HEK293 (cell line): Measurements from ENCODE around the gene DDX47.

Source experiments
- GFI1B ChIP-seq: fragments of 450-650 bp; formaldehyde crosslinking; IDR thresholded peaks from 2 replicates; pipeline ENCODE4 v1.5.1; 2016; ENCODE audit warnings: missing biosample characterization, missing genetic modification characterization
- GLI4 ChIP-seq: fragments of 450-650 bp; formaldehyde crosslinking; IDR thresholded peaks from 2 replicates; pipeline ENCODE4 v1.5.1; 2016; ENCODE audit warnings: missing biosample characterization, missing genetic modification characterization
- KLF10 ChIP-seq: fragments of 450-650 bp; IDR thresholded peaks from 2 replicates; pipeline ENCODE4 v1.5.1; 2018; ENCODE audit warnings: missing biosample characterization, mild to moderate bottlenecking, missing genetic modification characterization
- RBAK ChIP-seq: fragments of 450-650 bp; formaldehyde crosslinking; IDR thresholded peaks from 2 replicates; pipeline ENCODE4 v1.5.1; 2016; ENCODE audit warnings: missing biosample characterization, missing genetic modification characterization
- SALL2 ChIP-seq: fragments of 450-650 bp; formaldehyde crosslinking; IDR thresholded peaks from 2 replicates; pipeline ENCODE4 v1.5.0; 2017; ENCODE audit warnings: missing biosample characterization, mild to moderate bottlenecking, missing genetic modification characterization, borderline replicate concordance
- SP2 ChIP-seq: fragments of 450-650 bp; formaldehyde crosslinking; IDR thresholded peaks from 2 replicates; pipeline ENCODE4 v1.5.1; 2016; ENCODE audit warnings: missing biosample characterization, missing genetic modification characterization
- SP7 ChIP-seq: fragments of 450-650 bp; formaldehyde crosslinking; IDR thresholded peaks from 2 replicates; pipeline ENCODE4 v1.5.1; 2016; ENCODE audit warnings: missing biosample characterization, missing genetic modification characterization
- ZBTB48 ChIP-seq: fragments of 450-650 bp; formaldehyde crosslinking; IDR thresholded peaks from 2 replicates; pipeline ENCODE4 v1.5.1; 2016; ENCODE audit warnings: missing biosample characterization, missing genetic modification characterization
- ZBTB8A ChIP-seq: fragments of 450-650 bp; formaldehyde crosslinking; IDR thresholded peaks from 2 replicates; pipeline ENCODE4 v1.5.1; 2016; ENCODE audit warnings: missing biosample characterization, missing genetic modification characterization
- ZNF174 ChIP-seq: fragments of 450-650 bp; formaldehyde crosslinking; IDR thresholded peaks from 2 replicates; pipeline ENCODE4 v1.5.0; 2017; ENCODE audit warnings: missing biosample characterization, mild to moderate bottlenecking, missing genetic modification characterization
- ZNF175 ChIP-seq: fragments of 450-650 bp; formaldehyde crosslinking; IDR thresholded peaks from 2 replicates; pipeline ENCODE4 v1.5.1; 2016; ENCODE audit warnings: missing biosample characterization, missing genetic modification characterization
- ZNF184 ChIP-seq: fragments of 450-650 bp; IDR thresholded peaks from 2 replicates; pipeline ENCODE4 v1.5.1; 2018; ENCODE audit warnings: missing biosample characterization, mild to moderate bottlenecking, missing genetic modification characterization
- ZNF2 ChIP-seq: fragments of 450-650 bp; formaldehyde crosslinking; IDR thresholded peaks from 2 replicates; pipeline ENCODE4 v1.5.1; 2016; ENCODE audit warnings: missing biosample characterization, missing genetic modification characterization
- ZNF239 ChIP-seq: fragments of 450-650 bp; formaldehyde crosslinking; IDR thresholded peaks from 2 replicates; pipeline ENCODE4 v1.5.1; 2016; ENCODE audit warnings: missing biosample characterization, missing genetic modification characterization
- ZNF311 ChIP-seq: fragments of 450-650 bp; formaldehyde crosslinking; IDR thresholded peaks from 2 replicates; pipeline ENCODE4 v1.5.1; 2017; ENCODE audit warnings: missing biosample characterization, missing genetic modification characterization, borderline replicate concordance
- ZNF37A ChIP-seq: fragments of 450-650 bp; IDR thresholded peaks from 2 replicates; pipeline ENCODE4 v1.5.1; 2018; ENCODE audit warnings: missing biosample characterization, missing genetic modification characterization
- ZNF404 ChIP-seq: fragments of 450-650 bp; formaldehyde crosslinking; IDR thresholded peaks from 2 replicates; pipeline ENCODE4 v1.5.1; 2017; ENCODE audit warnings: missing biosample characterization, missing genetic modification characterization
- ZNF510 ChIP-seq: fragments of 450-650 bp; formaldehyde crosslinking; IDR thresholded peaks from 2 replicates; pipeline ENCODE4 v1.5.1; 2018; ENCODE audit warnings: mild to moderate bottlenecking, missing genetic modification characterization, missing biosample characterization; ENCODE audit not compliant: insufficient replicate concordance
- ZNF548 ChIP-seq: fragments of 450-650 bp; formaldehyde crosslinking; IDR thresholded peaks from 2 replicates; pipeline ENCODE4 v1.5.1; 2016; ENCODE audit warnings: missing biosample characterization, missing genetic modification characterization
- ZNF624 ChIP-seq: fragments of 450-650 bp; formaldehyde crosslinking; IDR thresholded peaks from 2 replicates; pipeline ENCODE4 v1.5.1; 2017; ENCODE audit warnings: missing biosample characterization, missing genetic modification characterization
- ZNF670 ChIP-seq: fragments of 450-650 bp; formaldehyde crosslinking; IDR thresholded peaks from 2 replicates; pipeline ENCODE4 v1.5.1; 2016; ENCODE audit warnings: missing biosample characterization, missing genetic modification characterization, low read depth
- ZNF747 ChIP-seq: fragments of 450-650 bp; formaldehyde crosslinking; IDR thresholded peaks from 2 replicates; pipeline ENCODE4 v1.5.1; 2016; ENCODE audit warnings: missing biosample characterization, missing genetic modification characterization
- ZNF76 ChIP-seq: fragments of 450-650 bp; formaldehyde crosslinking; IDR thresholded peaks from 2 replicates; pipeline ENCODE4; 2016; ENCODE audit warnings: low read depth, missing biosample characterization, missing genetic modification characterization, borderline replicate concordance
- TF ChIP-seq, protein P1 (sequence below): fragments of 450-650 bp; formaldehyde crosslinking; IDR thresholded peaks from 2 replicates; pipeline ENCODE4 v1.5.1; 2016; ENCODE audit warnings: missing biosample characterization, missing genetic modification characterization
- TF ChIP-seq, protein P2 (sequence below): fragments of 450-650 bp; formaldehyde crosslinking; IDR thresholded peaks from 2 replicates; pipeline ENCODE4 v1.5.1; 2016; ENCODE audit warnings: missing biosample characterization, missing genetic modification characterization
- TF ChIP-seq, protein P3 (sequence below): fragments of 450-650 bp; formaldehyde crosslinking; IDR thresholded peaks from 2 replicates; pipeline ENCODE4 v1.5.1; 2016; ENCODE audit warnings: missing biosample characterization, missing genetic modification characterization
- TF ChIP-seq, protein P4 (sequence below): fragments of 450-650 bp; formaldehyde crosslinking; IDR thresholded peaks from 2 replicates; pipeline ENCODE4 v1.5.1; 2016; ENCODE audit warnings: missing biosample characterization, missing genetic modification characterization
- TF ChIP-seq, protein P5 (sequence below): fragments of 450-650 bp; formaldehyde crosslinking; IDR thresholded peaks from 2 replicates; pipeline ENCODE4 v1.5.1; 2016; ENCODE audit warnings: missing biosample characterization, missing genetic modification characterization

DDX47 gene

DNA sequence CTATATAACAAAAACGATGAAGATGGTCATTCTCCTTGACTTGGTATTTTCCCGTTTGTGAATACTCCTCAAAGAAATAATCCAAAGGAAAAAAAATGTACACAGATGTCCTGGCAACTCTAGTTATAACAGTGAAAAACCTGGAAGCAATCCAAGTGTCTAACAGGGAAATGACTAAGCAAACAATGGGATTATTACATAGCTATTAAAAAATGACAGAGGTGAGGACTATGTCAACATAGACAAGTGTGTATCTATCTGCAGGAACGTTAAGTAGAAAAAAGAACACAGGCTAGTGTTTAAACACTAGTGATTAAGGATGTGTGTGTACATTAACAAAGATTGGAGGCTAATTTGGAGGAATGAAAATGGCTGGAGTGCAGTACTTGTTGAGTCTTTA lies 33.6 kb upstream of the DDX47 start (continued):
- TF ChIP-seq ZNF747 (tag by site-specific recombination) (no peak), SALL2 (tag by site-specific recombination) (no peak), GLI4 (tag by site-specific recombination) (no peak), ZNF548 (tag by site-specific recombination) (no peak), ZNF624 (no peak), ZNF2 (tag by site-specific recombination) (peak; percentile 56; the same call in 1 of the 2 replicates), SP7 (tag by site-specific recombination) (peak; percentile 99), KLF10 (peak; percentile 50; the same call in 1 of the 2 replicates), ZNF76 (tag by site-specific recombination) (no peak), RBAK (tag by site-specific recombination) (no peak), ZNF670 (tag by site-specific recombination) (no peak), ZBTB48 (tag by site-specific recombination) (no peak), ZNF174 (tag by site-specific recombination) (no peak), ZNF404 (tag by site-specific recombination) (no peak), ZNF510 (tag by site-specific recombination) (no peak), ZBTB8A (tag by site-specific recombination) (peak; percentile 54; the same call in 1 of the 2 replicates), ZNF37A (tag by site-specific recombination) (no peak), ZNF311 (tag by site-specific recombination) (no peak), GFI1B (tag by site-specific recombination) (peak; percentile 89), ZNF184 (tag by site-specific recombination) (peak; percentile 88), ZNF175 (tag by site-specific recombination) (no peak), ZNF239 (tag by site-specific recombination) (no peak), SP2 (tag by site-specific recombination) (no peak)
- TF ChIP-seq, protein P1, sequence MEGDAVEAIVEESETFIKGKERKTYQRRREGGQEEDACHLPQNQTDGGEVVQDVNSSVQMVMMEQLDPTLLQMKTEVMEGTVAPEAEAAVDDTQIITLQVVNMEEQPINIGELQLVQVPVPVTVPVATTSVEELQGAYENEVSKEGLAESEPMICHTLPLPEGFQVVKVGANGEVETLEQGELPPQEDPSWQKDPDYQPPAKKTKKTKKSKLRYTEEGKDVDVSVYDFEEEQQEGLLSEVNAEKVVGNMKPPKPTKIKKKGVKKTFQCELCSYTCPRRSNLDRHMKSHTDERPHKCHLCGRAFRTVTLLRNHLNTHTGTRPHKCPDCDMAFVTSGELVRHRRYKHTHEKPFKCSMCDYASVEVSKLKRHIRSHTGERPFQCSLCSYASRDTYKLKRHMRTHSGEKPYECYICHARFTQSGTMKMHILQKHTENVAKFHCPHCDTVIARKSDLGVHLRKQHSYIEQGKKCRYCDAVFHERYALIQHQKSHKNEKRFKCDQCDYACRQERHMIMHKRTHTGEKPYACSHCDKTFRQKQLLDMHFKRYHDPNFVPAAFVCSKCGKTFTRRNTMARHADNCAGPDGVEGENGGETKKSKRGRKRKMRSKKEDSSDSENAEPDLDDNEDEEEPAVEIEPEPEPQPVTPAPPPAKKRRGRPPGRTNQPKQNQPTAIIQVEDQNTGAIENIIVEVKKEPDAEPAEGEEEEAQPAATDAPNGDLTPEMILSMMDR (tag by site-specific recombination), result no peak
- TF ChIP-seq, protein P2, sequence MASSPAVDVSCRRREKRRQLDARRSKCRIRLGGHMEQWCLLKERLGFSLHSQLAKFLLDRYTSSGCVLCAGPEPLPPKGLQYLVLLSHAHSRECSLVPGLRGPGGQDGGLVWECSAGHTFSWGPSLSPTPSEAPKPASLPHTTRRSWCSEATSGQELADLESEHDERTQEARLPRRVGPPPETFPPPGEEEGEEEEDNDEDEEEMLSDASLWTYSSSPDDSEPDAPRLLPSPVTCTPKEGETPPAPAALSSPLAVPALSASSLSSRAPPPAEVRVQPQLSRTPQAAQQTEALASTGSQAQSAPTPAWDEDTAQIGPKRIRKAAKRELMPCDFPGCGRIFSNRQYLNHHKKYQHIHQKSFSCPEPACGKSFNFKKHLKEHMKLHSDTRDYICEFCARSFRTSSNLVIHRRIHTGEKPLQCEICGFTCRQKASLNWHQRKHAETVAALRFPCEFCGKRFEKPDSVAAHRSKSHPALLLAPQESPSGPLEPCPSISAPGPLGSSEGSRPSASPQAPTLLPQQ (tag by site-specific recombination), result peak; percentile 75
- TF ChIP-seq, protein P3, sequence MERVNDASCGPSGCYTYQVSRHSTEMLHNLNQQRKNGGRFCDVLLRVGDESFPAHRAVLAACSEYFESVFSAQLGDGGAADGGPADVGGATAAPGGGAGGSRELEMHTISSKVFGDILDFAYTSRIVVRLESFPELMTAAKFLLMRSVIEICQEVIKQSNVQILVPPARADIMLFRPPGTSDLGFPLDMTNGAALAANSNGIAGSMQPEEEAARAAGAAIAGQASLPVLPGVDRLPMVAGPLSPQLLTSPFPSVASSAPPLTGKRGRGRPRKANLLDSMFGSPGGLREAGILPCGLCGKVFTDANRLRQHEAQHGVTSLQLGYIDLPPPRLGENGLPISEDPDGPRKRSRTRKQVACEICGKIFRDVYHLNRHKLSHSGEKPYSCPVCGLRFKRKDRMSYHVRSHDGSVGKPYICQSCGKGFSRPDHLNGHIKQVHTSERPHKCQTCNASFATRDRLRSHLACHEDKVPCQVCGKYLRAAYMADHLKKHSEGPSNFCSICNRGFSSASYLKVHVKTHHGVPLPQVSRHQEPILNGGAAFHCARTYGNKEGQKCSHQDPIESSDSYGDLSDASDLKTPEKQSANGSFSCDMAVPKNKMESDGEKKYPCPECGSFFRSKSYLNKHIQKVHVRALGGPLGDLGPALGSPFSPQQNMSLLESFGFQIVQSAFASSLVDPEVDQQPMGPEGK, result peak; percentile 36; the same call in 1 of the 2 replicates
- TF ChIP-seq, protein P4, sequence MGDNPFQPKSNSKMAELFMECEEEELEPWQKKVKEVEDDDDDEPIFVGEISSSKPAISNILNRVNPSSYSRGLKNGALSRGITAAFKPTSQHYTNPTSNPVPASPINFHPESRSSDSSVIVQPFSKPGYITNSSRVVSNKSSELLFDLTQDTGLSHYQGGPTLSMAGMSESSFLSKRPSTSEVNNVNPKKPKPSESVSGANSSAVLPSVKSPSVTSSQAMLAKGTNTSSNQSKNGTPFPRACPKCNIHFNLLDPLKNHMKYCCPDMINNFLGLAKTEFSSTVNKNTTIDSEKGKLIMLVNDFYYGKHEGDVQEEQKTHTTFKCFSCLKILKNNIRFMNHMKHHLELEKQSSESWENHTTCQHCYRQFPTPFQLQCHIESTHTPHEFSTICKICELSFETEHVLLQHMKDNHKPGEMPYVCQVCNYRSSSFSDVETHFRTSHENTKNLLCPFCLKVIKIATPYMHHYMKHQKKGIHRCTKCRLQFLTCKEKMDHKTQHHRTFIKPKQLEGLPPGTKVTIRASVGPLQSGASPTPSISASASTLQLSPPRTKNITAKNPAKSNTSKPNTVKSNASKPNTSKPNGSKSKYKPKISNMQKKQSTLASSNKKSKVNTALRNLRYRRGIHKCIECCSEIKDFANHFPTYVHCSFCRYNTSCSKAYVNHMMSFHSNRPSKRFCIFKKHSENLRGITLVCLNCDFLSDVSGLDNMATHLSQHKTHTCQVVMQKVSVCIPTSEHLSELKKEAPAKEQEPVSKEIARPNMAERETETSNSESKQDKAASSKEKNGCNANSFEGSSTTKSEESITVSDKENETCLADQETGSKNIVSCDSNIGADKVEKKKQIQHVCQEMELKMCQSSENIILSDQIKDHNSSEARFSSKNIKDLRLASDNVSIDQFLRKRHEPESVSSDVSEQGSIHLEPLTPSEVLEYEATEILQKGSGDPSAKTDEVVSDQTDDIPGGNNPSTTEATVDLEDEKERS (tag by site-specific recombination), result no peak
- TF ChIP-seq, protein P5, sequence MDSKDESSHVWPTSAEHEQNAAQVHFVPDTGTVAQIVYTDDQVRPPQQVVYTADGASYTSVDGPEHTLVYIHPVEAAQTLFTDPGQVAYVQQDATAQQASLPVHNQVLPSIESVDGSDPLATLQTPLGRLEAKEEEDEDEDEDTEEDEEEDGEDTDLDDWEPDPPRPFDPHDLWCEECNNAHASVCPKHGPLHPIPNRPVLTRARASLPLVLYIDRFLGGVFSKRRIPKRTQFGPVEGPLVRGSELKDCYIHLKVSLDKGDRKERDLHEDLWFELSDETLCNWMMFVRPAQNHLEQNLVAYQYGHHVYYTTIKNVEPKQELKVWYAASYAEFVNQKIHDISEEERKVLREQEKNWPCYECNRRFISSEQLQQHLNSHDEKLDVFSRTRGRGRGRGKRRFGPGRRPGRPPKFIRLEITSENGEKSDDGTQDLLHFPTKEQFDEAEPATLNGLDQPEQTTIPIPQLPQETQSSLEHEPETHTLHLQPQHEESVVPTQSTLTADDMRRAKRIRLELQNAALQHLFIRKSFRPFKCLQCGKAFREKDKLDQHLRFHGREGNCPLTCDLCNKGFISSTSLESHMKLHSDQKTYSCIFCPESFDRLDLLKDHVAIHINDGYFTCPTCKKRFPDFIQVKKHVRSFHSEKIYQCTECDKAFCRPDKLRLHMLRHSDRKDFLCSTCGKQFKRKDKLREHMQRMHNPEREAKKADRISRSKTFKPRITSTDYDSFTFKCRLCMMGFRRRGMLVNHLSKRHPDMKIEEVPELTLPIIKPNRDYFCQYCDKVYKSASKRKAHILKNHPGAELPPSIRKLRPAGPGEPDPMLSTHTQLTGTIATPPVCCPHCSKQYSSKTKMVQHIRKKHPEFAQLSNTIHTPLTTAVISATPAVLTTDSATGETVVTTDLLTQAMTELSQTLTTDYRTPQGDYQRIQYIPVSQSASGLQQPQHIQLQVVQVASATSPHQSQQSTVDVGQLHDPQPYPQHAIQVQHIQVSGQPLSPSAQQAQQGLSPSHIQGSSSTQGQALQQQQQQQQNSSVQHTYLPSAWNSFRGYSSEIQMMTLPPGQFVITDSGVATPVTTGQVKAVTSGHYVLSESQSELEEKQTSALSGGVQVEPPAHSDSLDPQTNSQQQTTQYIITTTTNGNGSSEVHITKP (tag by site-specific recombination), result peak; percentile 34; the same call in 1 of the 2 replicates
